ENCODE results near the gene PTPRN2.

DNA sequence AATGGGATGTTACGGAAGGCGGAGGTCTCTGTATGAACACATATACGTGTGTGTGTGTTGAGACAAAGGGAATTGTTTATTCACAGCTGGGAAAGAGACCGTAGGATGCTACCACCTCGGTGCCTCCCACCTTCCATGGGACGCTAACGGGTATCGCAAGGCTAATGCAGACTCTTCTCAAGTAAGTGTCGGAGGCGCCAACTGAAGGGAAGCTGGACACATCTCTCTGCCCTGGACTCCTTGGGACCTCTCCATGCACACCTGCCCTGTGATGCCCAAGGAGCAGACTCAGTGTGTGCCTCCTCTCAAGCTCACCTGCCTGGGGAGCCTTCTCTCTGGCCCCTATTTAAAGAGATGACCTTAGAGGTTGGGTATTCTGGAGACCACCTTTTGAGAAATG, 1020.0 kb downstream of the PTPRN2 start:
- TF ChIP-seq, protein P1, sequence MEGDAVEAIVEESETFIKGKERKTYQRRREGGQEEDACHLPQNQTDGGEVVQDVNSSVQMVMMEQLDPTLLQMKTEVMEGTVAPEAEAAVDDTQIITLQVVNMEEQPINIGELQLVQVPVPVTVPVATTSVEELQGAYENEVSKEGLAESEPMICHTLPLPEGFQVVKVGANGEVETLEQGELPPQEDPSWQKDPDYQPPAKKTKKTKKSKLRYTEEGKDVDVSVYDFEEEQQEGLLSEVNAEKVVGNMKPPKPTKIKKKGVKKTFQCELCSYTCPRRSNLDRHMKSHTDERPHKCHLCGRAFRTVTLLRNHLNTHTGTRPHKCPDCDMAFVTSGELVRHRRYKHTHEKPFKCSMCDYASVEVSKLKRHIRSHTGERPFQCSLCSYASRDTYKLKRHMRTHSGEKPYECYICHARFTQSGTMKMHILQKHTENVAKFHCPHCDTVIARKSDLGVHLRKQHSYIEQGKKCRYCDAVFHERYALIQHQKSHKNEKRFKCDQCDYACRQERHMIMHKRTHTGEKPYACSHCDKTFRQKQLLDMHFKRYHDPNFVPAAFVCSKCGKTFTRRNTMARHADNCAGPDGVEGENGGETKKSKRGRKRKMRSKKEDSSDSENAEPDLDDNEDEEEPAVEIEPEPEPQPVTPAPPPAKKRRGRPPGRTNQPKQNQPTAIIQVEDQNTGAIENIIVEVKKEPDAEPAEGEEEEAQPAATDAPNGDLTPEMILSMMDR (IDR thresholded peaks at IDR 0.05), result no peak
- TF ChIP-seq POLR2A (IDR thresholded peaks at IDR 0.05) (no peak), POLR2AphosphoS5 (IDR thresholded peaks at IDR 0.05) (no peak)
